Fibroblast of the aortic adventitia (primary cell): ENCODE measurements around the gene SMCO4. TPM values are rescaled to one million over a fixed set of nuclear protein-coding genes. Genes with fewer than 3 reads are reported as not detected.

ENCODE experiments used
- DNase-seq: peaks from one replicate; pipeline ENCODE4 v3.0.0-alpha.2; 2010; ENCODE audit warnings: low read depth
- H3K4me3 ChIP-seq: 2 replicates; pipeline ENCODE4 v1.5.1; 2011; ENCODE audit warnings: low read depth, mild to moderate bottlenecking, control low read depth, low read length, moderate library complexity
- CTCF ChIP-seq: IDR thresholded peaks from 2 replicates; pipeline ENCODE4 v1.5.1; 2011; ENCODE audit warnings: mild to moderate bottlenecking, low read length, control low read depth, inconsistent platforms; ENCODE audit not compliant: insufficient read depth
- total RNA-seq: library from RNA; depleted of rRNA; stranded (reverse); fragments of >200 nt; gene quantifications from 2 replicates; pipeline ENCODE4 v1.2.3, GENCODE V29; 2012; ENCODE audit warnings: low replicate concordance

SMCO4 gene
- total RNA-seq, 1 donor: 7.3 TPM

GRCh38 chr11:93507517-93507916 is 35.7 kb downstream of the SMCO4 start:
- no peak for TF ChIP-seq CTCF
- no peak overlapping the region for H3K4me3 ChIP-seq
- no peak for DNase-seq

- DNase-seq: no peak
- TF ChIP-seq CTCF: no peak
- H3K4me3 ChIP-seq: no peak overlapping the region
These were observed 37.5 kb downstream of the SMCO4 start for GRCh38 chr11:93505703-93506102.

- no peak overlapping the region for H3K4me3 ChIP-seq
- DNase-seq: no peak
- no peak for TF ChIP-seq CTCF
These were observed 38.8 kb downstream of the SMCO4 start for GRCh38 chr11:93504110-93505095.

GRCh38 chr11:93501856-93502255 is 41.3 kb downstream of the SMCO4 start:
- no peak for TF ChIP-seq CTCF

GRCh38 chr11:93500759-93501158 is 42.4 kb downstream of the SMCO4 start:
- no peak overlapping the region for H3K4me3 ChIP-seq
- no peak for TF ChIP-seq CTCF
- DNase-seq: no peak

More at GRCh38 chr11:93501856-93502255, 41.3 kb downstream of the SMCO4 start:
- DNase-seq: no peak
- no peak overlapping the region for H3K4me3 ChIP-seq

- no peak overlapping the region for H3K4me3 ChIP-seq
- TF ChIP-seq CTCF: no peak
- DNase-seq: peak; percentile 4
These were observed 44.5 kb downstream of the SMCO4 start for GRCh38 chr11:93498641-93499040.

GRCh38 chr11:93498161-93498560 is 45.0 kb downstream of the SMCO4 start:
- no peak for DNase-seq
- TF ChIP-seq CTCF: no peak
- no peak overlapping the region for H3K4me3 ChIP-seq
